Measurements from ENCODE around the gene MPO.

The MPO gene, protein sequence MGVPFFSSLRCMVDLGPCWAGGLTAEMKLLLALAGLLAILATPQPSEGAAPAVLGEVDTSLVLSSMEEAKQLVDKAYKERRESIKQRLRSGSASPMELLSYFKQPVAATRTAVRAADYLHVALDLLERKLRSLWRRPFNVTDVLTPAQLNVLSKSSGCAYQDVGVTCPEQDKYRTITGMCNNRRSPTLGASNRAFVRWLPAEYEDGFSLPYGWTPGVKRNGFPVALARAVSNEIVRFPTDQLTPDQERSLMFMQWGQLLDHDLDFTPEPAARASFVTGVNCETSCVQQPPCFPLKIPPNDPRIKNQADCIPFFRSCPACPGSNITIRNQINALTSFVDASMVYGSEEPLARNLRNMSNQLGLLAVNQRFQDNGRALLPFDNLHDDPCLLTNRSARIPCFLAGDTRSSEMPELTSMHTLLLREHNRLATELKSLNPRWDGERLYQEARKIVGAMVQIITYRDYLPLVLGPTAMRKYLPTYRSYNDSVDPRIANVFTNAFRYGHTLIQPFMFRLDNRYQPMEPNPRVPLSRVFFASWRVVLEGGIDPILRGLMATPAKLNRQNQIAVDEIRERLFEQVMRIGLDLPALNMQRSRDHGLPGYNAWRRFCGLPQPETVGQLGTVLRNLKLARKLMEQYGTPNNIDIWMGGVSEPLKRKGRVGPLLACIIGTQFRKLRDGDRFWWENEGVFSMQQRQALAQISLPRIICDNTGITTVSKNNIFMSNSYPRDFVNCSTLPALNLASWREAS

DNA sequence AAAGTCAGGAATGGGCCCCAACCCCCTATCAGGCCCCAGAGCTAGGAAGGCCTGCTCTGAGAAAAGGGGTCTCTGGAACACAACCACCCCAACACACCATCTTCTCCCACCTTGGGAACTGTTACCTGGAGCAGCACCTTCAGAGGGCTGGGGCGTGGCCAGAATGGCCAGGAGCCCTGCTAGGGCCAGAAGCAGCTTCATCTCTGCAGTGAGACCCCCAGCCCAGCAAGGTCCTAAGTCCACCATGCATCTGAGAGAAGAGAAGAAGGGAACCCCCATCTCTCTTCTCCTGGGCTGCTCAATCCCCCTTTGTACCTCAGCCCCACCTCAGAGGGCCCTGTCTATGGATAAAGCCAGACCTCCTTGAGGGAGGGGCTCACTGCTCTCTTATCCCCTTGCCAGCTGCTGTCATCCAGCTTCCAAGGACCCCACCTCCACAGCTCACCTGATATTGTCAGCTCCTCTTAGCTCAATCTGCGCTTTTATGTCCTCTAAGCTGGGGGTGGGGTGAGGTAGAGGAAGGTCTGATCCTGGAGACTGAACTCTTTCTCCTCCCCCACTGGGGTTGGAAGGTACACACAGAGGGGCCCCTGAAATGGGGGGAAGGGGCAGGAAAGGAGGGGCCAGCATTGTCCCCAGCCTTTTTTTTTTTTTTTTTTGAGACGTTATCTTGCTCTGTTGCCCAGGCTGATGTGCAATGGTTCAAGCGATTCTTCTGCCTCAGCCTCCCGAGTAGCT is at the start of gene MPO:
Gene MPO, minus strand, starts transcription at position 456 of the 738 bp plus-strand sequence. Its CDS starts 177 bp downstream, at position 279.
- DNase-seq (ENCODE audit: low read depth, low spot score) = no peak

DNA sequence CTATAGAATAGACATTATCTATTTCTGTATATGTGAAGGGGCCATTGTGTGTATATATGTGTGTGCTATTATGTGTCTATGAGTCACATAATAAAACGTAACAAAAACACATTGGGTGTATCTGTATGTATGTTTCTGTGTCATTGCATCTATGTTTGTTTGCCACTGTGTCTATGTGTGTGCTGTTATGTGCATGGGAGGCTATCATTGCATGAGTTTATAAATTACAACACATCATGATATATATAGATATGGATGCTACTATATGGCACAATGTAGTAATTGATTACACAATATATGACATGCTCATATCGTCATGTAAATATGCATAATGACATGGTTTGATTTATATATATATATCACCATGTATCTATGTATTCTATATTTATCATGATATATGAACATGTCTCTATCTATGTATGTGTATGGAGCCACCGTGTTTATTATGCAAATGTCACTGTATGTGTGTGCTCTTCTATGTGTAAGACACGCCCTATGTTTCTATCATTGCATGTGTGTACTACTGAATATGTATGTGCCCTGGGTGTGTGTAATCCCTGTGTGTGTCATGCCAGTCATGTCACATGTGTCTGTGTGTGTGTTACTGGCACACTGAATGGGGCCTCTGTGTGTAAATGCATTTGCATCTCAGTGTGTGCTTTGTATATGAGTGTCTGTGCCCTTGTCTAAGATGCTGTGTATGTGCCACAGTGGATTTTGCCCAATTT is 49.2 kb upstream of the MPO start:
- DNase-seq (ENCODE audit: low read depth, low spot score) = no peak

DNA sequence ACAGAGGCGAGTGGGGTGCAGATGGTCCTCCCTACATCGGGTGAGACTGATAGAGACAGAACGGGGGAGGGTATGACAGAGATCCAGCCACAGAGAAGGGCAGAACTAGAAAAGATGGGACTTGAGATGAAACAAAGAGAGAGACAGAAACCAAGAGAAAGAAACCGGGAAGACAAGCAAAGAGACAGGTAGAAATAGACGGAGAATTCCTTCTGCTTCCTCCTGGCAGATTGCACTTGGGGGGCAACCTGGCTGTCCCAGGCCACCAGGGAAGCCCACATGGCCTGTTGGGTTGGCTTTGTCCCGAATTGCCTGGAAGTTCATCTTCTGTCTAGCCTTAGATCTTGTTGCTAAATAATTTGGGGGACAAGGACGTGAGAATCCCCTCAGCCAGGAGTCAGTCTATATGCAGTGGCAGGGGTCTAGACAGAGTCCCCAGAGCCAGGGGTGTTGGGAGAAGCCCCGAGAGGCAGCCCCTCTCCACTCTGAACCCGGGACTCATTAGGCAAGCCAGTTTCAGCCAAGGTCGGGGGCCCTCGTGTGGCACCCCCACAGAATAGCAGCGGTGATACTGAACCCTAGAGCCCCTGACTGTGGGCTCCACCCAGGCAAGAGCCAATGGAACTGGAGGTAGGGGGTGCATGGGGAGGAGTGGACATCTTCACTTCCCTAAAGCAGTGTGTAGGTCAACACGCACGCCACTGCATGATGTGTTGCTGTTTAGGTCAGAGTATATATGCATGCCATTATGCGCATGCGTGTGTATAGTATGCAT is 48.5 kb upstream of the MPO start:
- peak; percentile 77 for DNase-seq (ENCODE audit: low read depth, low spot score)

DNA sequence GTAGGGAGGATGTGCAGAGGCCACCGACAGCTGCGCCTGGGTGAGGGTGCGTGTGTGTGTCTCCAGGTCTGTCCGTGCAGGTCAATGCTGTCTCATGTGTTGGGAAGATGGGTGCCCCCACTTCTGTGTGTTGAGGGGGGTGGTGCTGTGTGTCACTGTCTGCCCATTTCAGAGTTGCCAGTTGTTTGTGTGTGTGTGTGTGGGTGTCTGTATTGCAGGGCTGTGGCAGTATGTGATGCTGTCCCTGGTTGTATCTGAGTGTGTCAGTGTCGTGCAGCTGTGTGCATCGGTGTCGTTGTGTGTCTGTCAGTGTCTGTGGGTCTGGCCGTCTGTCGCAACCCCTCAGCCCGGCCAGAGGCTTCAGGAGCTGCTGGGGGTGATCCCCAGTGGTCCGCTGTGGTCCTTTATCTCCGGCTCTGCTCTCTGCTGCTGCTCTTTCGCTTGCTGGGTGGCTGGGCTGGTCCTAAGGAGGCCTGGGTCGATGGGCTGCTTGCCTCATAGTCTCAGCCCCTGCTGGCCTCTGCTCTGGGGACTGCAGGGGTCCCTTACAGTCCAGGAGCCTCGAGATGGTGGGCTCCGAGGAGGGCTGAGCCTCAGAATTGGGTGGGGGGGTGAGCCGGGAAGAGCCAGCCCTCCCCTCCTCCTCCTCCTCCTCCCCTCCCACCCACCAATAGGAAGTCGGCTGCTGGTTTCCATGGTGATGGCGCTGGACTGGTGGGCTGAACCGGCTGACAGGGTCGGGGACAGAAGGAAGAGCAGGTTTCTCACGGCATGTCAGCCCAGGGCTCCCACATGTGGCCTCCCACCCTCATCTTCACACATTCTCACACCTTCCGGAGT is 47.7 kb upstream of the MPO start, which contains the start of gene TSPOAP1:
Gene TSPOAP1, minus strand, starts transcription at position 601 of the 840 bp plus-strand sequence. CDS start 875 bp downstream, outside the sequence.
- DNase-seq (ENCODE audit: low read depth, low spot score) = peak; percentile 78

DNA sequence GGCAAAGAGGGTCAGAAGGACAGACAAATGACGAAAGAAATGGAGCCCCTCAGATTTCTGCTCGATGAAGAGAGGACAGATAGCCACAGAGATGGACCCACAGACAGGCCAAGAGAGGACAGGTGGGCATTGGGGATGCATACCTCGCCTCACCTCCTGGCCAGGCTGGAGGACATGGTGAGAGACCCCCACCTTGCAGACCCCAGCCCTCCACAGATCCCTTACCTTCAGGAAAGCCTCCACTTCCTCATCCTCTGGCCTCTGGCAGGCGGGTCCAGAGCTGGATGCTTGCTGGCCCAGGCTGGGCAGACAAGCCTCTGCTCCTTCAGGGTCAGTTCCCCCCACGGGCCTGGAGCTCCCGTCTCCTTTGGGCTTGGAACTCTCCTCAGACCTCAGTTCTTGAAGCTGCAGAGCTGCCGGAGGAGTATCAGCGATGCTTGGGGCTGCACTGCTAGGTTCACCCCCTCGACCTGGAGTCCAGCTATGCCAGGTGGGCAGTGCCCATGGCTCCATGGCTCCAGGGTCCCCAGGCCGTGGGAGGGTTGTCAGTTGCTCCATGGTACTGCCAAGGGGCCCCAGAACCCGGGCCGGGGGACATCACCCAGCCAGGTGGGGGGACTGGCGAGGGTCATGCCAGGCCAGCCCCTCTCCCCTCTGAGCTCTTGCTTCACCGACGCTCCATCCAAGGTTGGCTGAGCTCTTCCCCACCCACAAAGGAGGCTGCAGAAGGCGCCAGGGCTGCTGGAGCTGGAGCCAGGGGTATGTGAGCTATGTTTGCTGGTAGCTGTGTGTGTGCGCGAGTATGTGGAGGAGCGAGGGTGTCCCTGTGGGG is 46.8 kb upstream of the MPO start:
- no peak for DNase-seq (ENCODE audit: low read depth, low spot score)

DNA sequence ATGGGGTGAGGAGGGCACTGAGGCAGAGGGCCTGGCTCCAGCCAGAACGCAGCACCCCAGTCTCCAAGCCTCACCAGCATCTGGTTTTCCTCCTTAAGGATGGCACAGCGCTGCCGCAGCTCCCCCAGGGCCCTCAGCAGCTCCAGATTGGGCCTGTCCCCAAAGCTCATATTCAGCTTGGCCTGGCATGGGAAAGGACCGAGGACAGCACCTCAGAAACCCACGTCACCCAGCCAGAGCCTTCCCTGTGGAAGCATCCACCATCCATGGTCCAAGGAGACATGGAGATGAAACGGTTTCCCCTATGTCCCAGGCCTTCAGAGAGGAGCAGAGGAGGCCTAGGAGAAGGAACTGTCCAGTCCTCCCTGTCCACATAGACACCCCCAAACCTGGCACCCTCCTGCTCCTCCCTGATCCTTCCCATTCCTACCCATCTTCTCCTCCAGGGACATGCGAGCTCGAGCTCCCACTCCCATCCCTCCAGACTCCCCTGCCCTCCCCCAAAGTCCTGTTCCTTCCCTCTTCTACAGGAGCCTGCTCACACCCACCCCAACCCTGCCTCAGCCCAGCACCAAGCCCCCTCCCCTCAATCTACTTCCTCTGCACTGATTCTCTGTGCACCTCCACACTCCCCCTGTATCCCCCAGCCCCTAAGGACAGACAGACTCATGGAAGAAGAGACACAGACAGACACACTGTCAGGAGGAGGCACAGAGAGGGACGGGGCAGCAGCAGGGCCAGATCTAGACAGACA is 46.1 kb upstream of the MPO start:
- DNase-seq (ENCODE audit: low read depth, low spot score) = no peak

DNA sequence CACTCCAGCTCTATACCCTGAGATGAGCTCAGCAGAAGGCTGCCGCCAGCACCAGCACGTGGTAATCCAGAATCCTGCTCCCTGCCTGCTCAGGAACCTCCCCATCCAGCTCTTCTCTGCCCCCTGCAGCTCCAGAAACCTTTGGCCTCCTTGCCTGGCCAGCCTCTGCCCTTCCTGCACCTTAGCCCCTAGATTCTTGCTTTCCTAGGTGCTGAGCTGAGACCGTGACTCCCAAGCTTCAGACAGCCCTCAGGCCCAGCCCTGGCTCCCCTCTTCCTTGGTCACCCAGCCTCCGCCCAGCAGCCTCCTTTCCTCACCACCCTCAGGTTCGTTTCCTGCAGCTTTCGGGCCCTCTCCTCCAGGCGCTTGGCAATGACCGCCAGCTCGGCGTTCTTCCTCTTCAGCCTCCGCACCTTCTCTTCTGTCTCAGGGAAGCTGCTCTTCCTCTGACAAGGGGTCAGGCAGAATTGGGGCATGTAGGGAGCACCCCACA is 45.3 kb upstream of the MPO start:
- DNase-seq (ENCODE audit: low read depth, low spot score) = no peak

DNA sequence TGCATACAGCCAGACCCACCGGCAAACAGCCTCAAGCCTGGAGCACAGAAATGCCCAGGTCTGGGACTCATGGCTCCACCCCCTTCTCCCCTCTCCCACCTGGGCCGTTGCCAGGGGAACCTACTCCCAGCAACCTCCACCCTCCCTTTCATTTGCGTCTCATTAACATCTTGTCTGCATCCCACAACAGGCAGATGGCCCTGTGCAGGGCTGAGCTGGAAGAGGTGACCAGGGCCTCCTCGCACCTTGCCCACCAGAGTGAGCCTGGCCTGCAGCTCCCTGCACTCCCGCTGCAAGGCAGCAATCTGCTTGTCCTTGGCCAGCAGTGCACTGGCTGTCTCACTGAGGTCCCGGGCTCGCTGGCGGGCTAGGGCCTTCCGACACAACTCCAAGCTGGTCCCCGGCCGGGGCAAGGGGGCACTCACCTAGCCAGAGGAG is 44.6 kb upstream of the MPO start:
- no peak for DNase-seq (ENCODE audit: low read depth, low spot score)

DNA sequence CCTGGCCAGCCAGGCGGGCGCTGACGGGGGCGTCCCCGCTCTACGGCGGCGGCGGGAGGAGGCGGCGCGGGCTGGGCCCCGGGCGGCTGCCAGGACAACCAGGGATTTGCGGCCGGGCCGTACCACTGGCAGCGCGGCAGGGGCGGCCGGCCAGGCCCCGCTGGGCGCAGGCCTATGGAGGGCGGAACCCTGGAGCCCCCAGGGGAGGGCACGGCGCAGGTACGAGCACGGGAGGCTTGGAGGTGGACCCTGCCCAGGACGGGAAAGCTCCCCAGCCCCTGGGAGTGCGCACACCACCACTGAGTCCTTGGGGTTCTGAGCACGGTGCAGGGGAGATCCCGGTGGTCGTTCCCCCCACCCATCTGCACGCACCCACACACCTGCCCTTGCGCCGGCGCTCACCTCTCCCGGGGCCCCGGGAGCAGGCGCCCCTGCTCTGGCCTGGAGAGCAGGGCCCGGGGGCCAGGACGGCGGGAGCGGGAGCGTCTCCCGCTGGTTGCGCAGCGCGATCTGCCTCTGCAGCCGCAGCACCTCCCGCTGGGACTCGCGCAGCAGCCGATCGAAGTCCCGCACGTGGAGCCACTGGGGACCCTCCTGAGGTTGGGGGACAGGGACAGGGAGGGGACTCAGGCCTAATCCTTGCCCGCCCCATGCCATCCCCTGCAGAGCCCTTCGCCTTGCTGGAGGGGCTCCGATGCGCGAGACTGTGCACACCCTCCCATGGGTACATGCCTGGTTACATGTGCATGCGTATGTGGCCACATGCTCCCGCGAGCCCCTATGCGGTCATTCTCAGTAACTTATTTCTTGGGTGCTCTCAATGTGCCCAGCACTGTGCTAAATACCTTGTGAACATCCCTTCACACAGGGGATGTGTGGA is 43.9 kb upstream of the MPO start:
- no peak for DNase-seq (ENCODE audit: low read depth, low spot score)

DNA sequence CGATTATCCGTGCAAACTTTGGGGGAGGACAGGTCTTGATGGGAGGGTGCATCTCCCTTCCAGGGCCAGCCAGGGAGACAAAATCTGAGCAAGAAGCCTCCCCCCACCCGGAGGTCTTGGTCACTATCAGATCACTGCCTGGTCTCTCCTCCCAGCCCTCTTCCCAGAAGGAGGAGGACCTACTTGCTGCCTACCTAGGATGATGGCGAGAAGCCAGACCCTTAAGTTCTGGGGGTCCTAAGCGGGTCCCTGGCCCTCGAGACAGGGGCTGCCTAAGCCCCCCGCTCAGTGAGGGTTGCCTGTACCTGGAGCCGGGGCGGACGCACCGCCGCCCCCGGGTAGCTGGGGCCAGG is 43.3 kb upstream of the MPO start:
- no peak for DNase-seq (ENCODE audit: low read depth, low spot score)

DNA sequence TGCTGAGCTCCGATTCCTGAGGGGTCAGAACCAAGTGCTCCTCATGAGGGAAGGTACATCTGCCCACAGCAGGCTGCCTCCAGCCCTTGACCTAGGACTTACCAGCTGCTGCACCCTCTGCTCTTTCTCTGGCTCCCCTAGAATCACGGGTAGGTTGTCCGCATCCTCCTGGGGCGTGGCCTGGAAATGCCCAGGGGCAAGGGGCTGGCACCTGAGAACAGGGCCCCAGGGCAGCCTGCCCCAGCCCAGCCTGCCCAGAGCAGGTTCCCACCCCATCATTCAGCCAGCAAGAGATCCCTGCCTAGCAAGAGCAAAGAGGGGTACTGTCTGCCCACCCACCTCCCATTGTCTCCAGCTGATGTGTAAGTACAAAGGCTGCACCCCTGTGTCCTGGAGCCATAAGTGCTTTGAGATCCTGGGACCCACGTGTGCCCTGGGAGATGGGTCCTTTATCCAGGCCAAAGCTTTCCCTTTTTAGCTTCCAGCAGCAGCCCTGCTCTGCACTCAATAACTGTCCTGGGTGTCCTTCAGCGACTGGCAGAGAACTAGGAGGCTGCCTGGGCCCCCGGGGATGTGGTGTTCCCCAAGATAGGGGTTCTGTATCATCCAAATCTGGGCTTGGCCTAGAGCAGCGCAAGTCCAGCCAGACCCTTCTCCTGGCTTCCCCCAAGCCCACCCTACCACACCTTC is 42.8 kb upstream of the MPO start:
- DNase-seq (ENCODE audit: low read depth, low spot score) = no peak

DNA sequence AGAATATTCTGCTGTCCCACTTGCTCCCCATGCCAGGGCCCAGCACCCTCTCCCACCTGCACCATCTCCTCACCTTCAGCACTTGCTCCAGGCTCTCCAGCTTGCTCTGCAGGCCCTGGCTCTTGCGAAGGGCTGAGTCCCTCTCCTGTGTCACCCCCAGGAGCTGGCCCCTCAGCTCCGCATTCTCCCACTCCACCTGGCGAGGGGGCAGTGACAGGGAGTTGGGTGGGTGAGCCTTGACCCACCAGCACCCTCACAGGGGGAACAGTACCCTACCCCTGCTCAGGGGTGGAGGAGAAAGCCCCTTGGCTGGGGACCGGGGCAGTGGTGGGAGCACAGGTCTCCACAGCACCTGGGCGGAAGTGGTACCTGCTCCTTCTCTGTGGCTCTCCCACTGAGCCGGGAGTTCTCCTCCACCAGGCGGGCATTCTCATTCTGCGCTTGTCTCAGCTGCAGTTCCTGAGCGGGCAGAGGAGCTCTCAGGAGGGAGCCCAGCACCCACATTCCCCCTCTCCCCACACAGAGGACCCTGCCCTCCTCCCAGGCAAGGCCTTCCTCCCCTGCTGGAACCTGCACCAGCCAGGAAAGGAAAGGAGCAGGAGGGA is 41.9 kb upstream of the MPO start:
- no peak for DNase-seq (ENCODE audit: low read depth, low spot score)

DNA sequence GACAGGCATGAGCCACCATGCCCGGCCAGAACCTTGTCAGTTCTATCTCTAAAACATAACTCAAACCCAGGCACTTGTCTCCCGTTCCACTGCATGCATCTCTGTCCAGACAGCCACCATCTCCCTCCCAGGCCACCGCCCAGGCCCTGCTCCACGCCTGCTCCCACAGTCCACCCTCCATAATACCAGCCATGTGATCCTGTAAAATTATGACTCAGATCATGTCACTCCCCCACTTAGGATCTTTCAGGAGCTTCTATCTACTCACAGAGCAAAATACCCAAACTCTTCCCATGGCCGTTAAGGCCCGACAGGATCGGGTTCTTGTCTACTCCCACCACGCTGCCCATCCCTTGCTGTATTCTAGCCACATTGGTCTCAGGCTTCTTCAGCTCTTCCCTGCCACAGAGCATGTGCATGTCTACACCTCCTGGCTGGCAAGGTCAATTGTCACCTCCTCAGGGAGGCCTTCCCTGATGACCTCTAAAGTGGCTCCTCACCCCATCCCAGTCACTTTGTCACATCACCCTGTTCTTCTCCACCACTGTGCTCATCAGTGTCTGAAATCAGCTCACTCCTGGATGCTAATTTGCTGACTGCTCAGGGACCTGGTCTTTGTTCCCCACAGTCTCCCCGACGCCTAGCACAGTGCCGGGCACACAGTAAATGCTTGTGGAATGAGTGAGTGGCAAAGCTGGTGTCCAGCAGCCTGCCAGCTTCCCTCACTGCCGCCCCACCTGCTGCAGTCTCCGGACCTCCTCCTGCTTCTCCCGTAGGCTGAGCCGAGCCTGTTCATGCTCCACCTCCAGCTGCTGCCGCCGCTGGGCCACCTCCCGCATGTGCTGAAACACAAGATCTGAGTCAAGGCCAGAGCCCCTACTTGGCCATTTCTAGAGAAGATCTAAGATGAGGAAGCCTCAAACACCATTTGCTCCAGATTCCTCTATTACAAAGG is 41.1 kb upstream of the MPO start:
- no peak for DNase-seq (ENCODE audit: low read depth, low spot score)

DNA sequence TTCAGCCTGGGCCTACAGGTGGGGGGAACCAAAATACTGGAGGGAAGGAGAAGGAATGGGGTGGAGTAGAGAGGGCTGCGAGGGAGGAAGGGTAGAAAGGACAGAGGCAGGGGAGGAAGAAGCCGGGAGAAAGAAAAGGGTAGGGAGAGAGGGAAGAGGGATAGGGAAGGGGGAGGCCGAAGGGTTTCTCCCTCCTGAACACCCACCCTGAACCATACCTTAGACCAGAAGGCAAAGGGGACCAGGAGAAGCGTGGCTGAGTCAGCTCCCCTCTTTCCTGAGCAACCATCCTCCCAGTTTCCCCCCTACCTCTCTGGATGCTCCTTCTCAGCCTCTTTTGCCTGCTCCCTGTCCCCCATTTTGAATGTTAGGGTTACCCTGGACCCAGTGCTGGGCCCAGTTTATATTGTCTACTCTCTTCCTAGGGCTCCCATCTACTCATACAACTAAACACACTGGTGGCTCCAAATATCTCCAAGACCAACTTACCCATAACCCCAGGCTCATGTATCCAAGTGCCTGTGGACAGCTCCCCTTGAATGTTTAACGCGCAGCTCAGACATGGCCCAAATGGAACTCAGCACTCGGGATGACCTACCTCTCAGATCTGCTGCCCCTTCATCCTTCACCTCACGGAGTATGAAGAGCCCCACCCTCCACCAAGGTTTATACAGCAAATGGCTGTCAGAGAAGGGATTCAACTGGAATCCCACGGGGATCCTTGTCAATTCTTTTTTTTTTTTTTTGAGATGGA is 40.0 kb upstream of the MPO start:
- DNase-seq (ENCODE audit: low read depth, low spot score) = no peak

All from activated naive CD8-positive, alpha-beta T cell treated with anti-CD3 and anti-CD28 coated beads, Interleukin-2, amount 50 U/mL, for 16 hours (primary cell).